Prostate gland (tissue), 2 donors: ENCODE data around the gene MAP6.

Experiments
- CTCF ChIP-seq, 4 experiments: fragments of 200-600 bp in 2 of 4; fragments of 450-650 bp in 2 of 4; sonication (generic) in 2 of 4; IDR thresholded peaks; 1 replicate in 3 of 4; 2 replicates in 1 of 4; pipeline ENCODE4 v1.5.1; 2016 to 2019; ENCODE audit warnings: antibody characterized with exemption in 4 of 4, mild to moderate bottlenecking in 2 of 4, moderate library complexity in 2 of 4
- POLR2A ChIP-seq: fragments of 450-650 bp; IDR thresholded peaks from one replicate; pipeline ENCODE4 v1.6.1; 2016; ENCODE audit warnings: antibody characterized with exemption, mild to moderate bottlenecking
- POLR2AphosphoS5 ChIP-seq: sonication (generic); formaldehyde crosslinking; IDR thresholded peaks from one replicate; pipeline ENCODE4 v1.6.1; 2017; ENCODE audit warnings: antibody characterized with exemption

GRCh38 chr11:75586395-75586794, 82.4 kb downstream of the MAP6 start:
- TF ChIP-seq CTCF (IDR thresholded peaks at IDR 0.05) = no peak
- no peak for TF ChIP-seq POLR2A
- no peak for TF ChIP-seq POLR2AphosphoS5
